Cardiac fibroblast (primary cell): ENCODE measurements around the gene OPN3.

Experiments used
- DNase-seq, 2 donors: peaks; one replicate each; pipeline versions ENCODE4 v3.0.0 to v3.0.0-alpha.2; 2010; ENCODE audit warnings: low read depth in 2 of 2
- H3K4me3 ChIP-seq, 2 donors: replicated peaks in 1 of 2; 1 replicate in 1 of 2; 2 replicates in 1 of 2; pipeline ENCODE4 v1.5.1; 2011; ENCODE audit warnings: low read depth in 2 of 2, low read length in 2 of 2, mild to moderate bottlenecking in 2 of 2, moderate library complexity in 1 of 2
- TF ChIP-seq, protein P1 (sequence below): IDR thresholded peaks from one replicate; pipeline ENCODE4 v1.5.1; 2011; ENCODE audit warnings: low read depth, mild to moderate bottlenecking, low read length, inconsistent platforms

Gene OPN3

DNA sequence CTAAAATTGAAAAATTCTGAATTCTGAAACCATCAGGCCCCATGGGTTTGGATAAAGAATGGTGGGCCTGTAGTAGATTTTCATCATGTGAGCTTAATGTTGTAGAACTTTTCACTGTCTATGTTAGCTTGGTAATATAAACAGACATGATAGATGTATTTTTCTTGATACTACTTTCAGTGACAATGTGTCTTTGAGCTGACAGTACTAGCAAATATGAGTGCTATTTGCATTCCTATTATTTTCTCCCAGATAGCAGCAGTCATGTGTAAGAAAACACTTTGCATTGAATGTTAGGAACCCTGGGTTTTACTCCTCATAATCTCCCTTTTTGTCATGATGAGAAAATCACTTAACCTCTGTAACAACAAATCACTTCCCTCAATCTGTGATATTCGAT, 89.9 kb downstream of the OPN3 start:
- H3K4me3 ChIP-seq, result no peak overlapping the region
- TF ChIP-seq, protein P1, sequence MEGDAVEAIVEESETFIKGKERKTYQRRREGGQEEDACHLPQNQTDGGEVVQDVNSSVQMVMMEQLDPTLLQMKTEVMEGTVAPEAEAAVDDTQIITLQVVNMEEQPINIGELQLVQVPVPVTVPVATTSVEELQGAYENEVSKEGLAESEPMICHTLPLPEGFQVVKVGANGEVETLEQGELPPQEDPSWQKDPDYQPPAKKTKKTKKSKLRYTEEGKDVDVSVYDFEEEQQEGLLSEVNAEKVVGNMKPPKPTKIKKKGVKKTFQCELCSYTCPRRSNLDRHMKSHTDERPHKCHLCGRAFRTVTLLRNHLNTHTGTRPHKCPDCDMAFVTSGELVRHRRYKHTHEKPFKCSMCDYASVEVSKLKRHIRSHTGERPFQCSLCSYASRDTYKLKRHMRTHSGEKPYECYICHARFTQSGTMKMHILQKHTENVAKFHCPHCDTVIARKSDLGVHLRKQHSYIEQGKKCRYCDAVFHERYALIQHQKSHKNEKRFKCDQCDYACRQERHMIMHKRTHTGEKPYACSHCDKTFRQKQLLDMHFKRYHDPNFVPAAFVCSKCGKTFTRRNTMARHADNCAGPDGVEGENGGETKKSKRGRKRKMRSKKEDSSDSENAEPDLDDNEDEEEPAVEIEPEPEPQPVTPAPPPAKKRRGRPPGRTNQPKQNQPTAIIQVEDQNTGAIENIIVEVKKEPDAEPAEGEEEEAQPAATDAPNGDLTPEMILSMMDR, result no peak
- no peak for DNase-seq

DNA sequence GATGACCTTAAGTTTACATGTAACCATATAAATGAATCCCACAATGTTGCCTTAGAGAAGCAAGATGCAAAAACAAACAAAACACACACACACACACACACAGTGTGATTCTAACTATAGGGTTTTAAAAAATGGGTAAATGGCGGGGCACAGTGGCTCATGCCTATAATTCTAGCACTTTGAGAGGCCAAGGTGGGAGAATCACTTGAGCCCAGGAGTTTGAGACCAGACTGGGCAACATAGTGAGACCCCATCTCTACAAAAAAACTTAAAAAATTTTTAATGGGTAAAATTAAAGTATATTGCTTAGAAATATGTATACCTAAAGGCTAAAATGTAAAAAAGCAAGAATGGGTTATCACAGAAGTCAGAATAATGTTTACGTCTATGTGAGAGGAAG, 92.2 kb downstream of the OPN3 start:
- no peak overlapping the region for H3K4me3 ChIP-seq
- TF ChIP-seq, protein P1, result no peak
- DNase-seq, result no peak
